Endothelial cell of umbilical vein (primary cell): Measurements from ENCODE around the gene PTPRK. TPM values are rescaled to one million over a fixed set of nuclear protein-coding genes. Genes with fewer than 3 reads are reported as not detected.
A peak's percentile ranks its signal among the peaks of the same experiment; 100 is the strongest.

ENCODE experiments used
- BruUV-seq: library from RNA; stranded (reverse); fragments of 400-500 nt; replicated peaks from 2 replicates; lab custom pipeline; 2021; lab: Mats Ljungman, UMichigan
- CTCF ChIA-PET: fragments of 300-600, 350-600 bp; sonication (Branson Sonifier 250); formaldehyde crosslinking; loops from one replicate; lab custom pipeline; 2021; ENCODE audit warnings: antibody characterized with exemption, inconsistent platforms; lab: Charles Lee
- POLR2A ChIA-PET: fragments of 300-600, 350-600 bp; sonication (Branson Sonifier 250); formaldehyde crosslinking; loops from one replicate; lab custom pipeline; 2021; ENCODE audit warnings: antibody characterized with exemption, inconsistent platforms; lab: Charles Lee
- DNase-seq: peaks from one replicate; pipeline ENCODE4 v3.0.0-alpha.2; 2011; ENCODE audit warnings: low read depth, low spot score
- FAIRE-seq: peaks from 2 replicates; lab custom pipeline; 2011; peaks lifted over from hg19 to GRCh38; lab: Jason Lieb, UNC
- H2AFZ ChIP-seq: 2 replicates; pipeline ENCODE4 v1.6.0; 2012; ENCODE audit warnings: low read depth, low read length, control low read depth, inconsistent platforms
- H3K27ac ChIP-seq: 2 replicates; pipeline ENCODE4 v1.5.1; 2011; ENCODE audit warnings: low read depth, mild to moderate bottlenecking, control low read depth, low read length, moderate library complexity; ENCODE audit not compliant: insufficient read depth
- H3K27me3 ChIP-seq, 2 experiments: 2 replicates each; pipeline versions ENCODE4 v1.6.0 to v1.6.1; 2011; ENCODE audit warnings: low read length in 2 of 2, mixed read lengths in 1 of 2; ENCODE audit not compliant: control insufficient read depth in 2 of 2, insufficient read depth in 2 of 2
- H3K36me3 ChIP-seq, 2 experiments: 2 replicates in 1 of 2; 3 replicates in 1 of 2; pipeline ENCODE4 v1.5.1; 2011; ENCODE audit warnings: low read length in 2 of 2, mild to moderate bottlenecking in 1 of 2, moderate library complexity in 1 of 2; ENCODE audit not compliant: control insufficient read depth in 2 of 2, insufficient read depth in 2 of 2; ENCODE audit errors: extremely low read depth in 1 of 2
- H3K4me1 ChIP-seq: 3 replicates; pipeline ENCODE4 v1.5.1; 2011; ENCODE audit warnings: mild to moderate bottlenecking, low read length; ENCODE audit not compliant: control insufficient read depth, insufficient read depth; ENCODE audit errors: extremely low read depth
- H3K4me2 ChIP-seq: 2 replicates; pipeline ENCODE4 v1.6.1; 2011; ENCODE audit warnings: low read length, control low read depth, mixed read lengths; ENCODE audit not compliant: insufficient read depth
- H3K4me3 ChIP-seq, 3 experiments: fragments of 200-600 bp in 1 of 3; sonication (generic), shearing (Covaris generic) in 1 of 3; replicated peaks in 1 of 3; 2 replicates each; pipeline ENCODE4 v1.5.1; 2011 to 2016; ENCODE audit warnings: control low read depth in 3 of 3, low read length in 3 of 3, mild to moderate bottlenecking in 2 of 3, inconsistent platforms in 1 of 3, low read depth in 1 of 3, moderate library complexity in 1 of 3; ENCODE audit not compliant: insufficient read depth in 1 of 3
- H3K79me2 ChIP-seq: 2 replicates; pipeline ENCODE4 v1.6.0; 2012; ENCODE audit warnings: low read length, inconsistent platforms; ENCODE audit not compliant: control insufficient read depth, insufficient read depth
- H3K9ac ChIP-seq: replicated peaks from 2 replicates; pipeline ENCODE3; 2011; ENCODE audit warnings: low read length, control low read depth; ENCODE audit not compliant: insufficient read depth; ENCODE audit errors: extremely low read depth
- H3K9me1 ChIP-seq: replicated peaks from 3 replicates; pipeline ENCODE4 v1.6.0; 2011; ENCODE audit warnings: mild to moderate bottlenecking, low read length; ENCODE audit not compliant: control insufficient read depth, insufficient read depth; ENCODE audit errors: extremely low read depth
- H3K9me3 ChIP-seq: replicated peaks from 2 replicates; pipeline ENCODE4 v1.5.1; 2012; ENCODE audit warnings: low read length, inconsistent platforms; ENCODE audit not compliant: control insufficient read depth, insufficient read depth
- H4K20me1 ChIP-seq: replicated peaks from 2 replicates; pipeline ENCODE3; 2011; ENCODE audit warnings: mild to moderate bottlenecking, low read length; ENCODE audit not compliant: control insufficient read depth, insufficient read depth; ENCODE audit errors: extremely low read depth
- JUN ChIP-seq: IDR thresholded peaks from 2 replicates; pipeline ENCODE4 v1.6.1; 2011; ENCODE audit warnings: borderline replicate concordance, low read depth; ENCODE audit not compliant: insufficient read length, insufficient read depth
- POLR2A ChIP-seq: IDR thresholded peaks from 2 replicates; pipeline ENCODE4 v1.6.1; 2012; ENCODE audit warnings: low read depth, mild to moderate bottlenecking, control low read depth, low read length
- POLR2AphosphoS5 ChIP-seq: IDR thresholded peaks from 2 replicates; pipeline ENCODE4 v1.6.1; 2012; ENCODE audit warnings: low read depth, mild to moderate bottlenecking, control low read depth, low read length, moderate library complexity; ENCODE audit not compliant: insufficient read depth
- dilution Hi-C: fragments of 300-500 bp; cut with MboI; formaldehyde crosslinking; loops from one replicate; pipeline ENCODE4 v1.15.0; 2019; ENCODE audit warnings: low sequenced_read_pairs; ENCODE audit not compliant: extremely low pct_ligation_motif_present
- intact Hi-C: fragments of 100-400 bp; cut with micrococcal nuclease; formaldehyde crosslinking; loops from one replicate; pipeline ENCODE4 v1.10.0; 2022
- polyA plus RNA-seq, 4 experiments: library from polyadenylated mRNA; depleted of rRNA in 3 of 4; stranded (reverse) in 3 of 4; unstranded in 1 of 4; fragments of >200 nt; gene quantifications; 2 replicates each; pipeline versions ENCODE4 v1.2.1 to v1.2.3, GENCODE V29; 2011 to 2012; ENCODE audit warnings: missing spikeins in 1 of 4
- total RNA-seq: library from RNA; stranded (reverse); gene quantifications from 2 replicates; pipeline ENCODE4 v1.2.3, GENCODE V29; 2021
- TF ChIP-seq, protein P1 (sequence below), 2 donors: IDR thresholded peaks; 1 replicate in 1 of 2; 2 replicates in 1 of 2; pipeline ENCODE4 v1.5.1; 2011; ENCODE audit warnings: low read length in 2 of 2, mild to moderate bottlenecking in 2 of 2, moderate library complexity in 2 of 2, control low read depth in 1 of 2, inconsistent platforms in 1 of 2, low read depth in 1 of 2; ENCODE audit not compliant: insufficient read depth in 1 of 2; ENCODE audit errors: extremely low read depth in 1 of 2

PTPRK gene
- total and polyA plus RNA-seq, 2 donors (not counting 3 experiments of a cell fraction or from before 2014, with no cell fraction given), result 15.2 to 74.0 TPM

DNA sequence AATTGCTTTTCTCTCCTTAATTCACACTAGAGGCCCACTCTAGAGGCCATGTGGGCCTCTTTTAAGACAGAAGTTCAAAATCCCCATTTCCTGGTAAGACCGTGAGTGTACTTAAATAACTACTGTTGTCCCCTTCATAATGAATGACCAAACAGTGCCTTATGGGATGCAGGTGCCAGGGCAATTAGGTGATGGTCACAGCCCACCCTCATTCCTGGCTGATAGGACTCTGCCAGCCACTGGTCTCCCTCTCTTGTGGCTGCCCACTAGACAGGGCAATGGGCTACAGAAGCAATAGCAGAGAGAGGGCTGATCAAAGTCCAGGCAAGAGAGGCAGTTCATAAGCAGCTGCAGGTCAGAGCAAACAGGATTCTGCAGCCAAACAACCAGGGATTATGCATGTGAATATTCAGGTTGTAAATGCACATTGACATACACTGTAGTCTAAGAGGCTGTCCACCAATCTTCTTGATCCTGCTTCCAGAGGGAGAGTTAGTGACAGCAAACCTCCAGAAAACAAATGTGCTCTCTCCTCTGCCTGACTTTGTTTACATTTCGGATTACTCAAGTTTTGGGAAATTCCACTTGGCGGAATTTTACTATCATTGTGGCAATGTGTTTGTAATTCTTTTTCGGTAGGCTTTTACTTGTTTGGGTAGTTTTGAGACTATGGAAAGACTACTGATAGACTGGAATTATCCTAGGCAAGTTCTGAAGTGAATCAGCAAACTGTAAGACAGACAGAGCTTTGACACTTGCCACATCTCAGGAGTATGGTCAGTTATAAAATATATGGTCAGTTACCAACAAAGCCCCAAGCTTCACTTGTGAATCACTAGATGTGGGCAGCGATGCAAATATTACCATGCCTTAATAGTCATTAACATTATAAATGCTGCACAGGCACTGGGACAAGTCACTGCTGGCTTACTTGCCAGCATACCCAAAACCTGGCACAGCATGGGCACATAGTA lies 12.8 kb downstream of the PTPRK start:
- H3K9me3 ChIP-seq, result no peaks in the 10 kb centered on the region
- no peak overlapping the region for H2AFZ ChIP-seq
- BruUV-seq, result no TSS peak
- no peaks in the 10 kb centered on the region for H3K27me3 ChIP-seq
- dilution Hi-C loops (no loop called here), intact Hi-C loops (no loop called here)
- no peak overlapping the region for H3K9ac ChIP-seq
- H3K4me2 ChIP-seq, result peak overlapping the region; percentile 33
- FAIRE-seq, result no peak
- TF ChIP-seq POLR2AphosphoS5 (no peak), POLR2A (no peak), JUN (no peak)
- TF ChIP-seq, protein P1, sequence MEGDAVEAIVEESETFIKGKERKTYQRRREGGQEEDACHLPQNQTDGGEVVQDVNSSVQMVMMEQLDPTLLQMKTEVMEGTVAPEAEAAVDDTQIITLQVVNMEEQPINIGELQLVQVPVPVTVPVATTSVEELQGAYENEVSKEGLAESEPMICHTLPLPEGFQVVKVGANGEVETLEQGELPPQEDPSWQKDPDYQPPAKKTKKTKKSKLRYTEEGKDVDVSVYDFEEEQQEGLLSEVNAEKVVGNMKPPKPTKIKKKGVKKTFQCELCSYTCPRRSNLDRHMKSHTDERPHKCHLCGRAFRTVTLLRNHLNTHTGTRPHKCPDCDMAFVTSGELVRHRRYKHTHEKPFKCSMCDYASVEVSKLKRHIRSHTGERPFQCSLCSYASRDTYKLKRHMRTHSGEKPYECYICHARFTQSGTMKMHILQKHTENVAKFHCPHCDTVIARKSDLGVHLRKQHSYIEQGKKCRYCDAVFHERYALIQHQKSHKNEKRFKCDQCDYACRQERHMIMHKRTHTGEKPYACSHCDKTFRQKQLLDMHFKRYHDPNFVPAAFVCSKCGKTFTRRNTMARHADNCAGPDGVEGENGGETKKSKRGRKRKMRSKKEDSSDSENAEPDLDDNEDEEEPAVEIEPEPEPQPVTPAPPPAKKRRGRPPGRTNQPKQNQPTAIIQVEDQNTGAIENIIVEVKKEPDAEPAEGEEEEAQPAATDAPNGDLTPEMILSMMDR (IDR thresholded peaks at IDR 0.05; ENCODE audit: extremely low read depth in 1 of 2, insufficient read depth in 1 of 2, low read depth in 1 of 2, low read length in 2 of 2), result no peak
- ChIA-PET CTCF (interaction anchor here (0.7 to 3.9 kb wide), 4 partner anchors 9 to 21 kb away, joined by 4 to 26 read pairs (median 6); partner anchors contain the start of gene PTPRK), POLR2A (interaction anchor here (0.6 to 1.6 kb wide), 2 partner anchors 13 to 887 kb away, joined by 3 to 8 read pairs; partner anchors contain the start of gene PTPRK)
- H3K36me3 ChIP-seq, result no peaks in the 10 kb centered on the region
- peak overlapping the region; percentile 97 for H3K27ac ChIP-seq
- peaks cover 53% of the 10 kb centered on the region for H3K4me1 ChIP-seq
- peaks cover 74% of the 10 kb centered on the region for H3K79me2 ChIP-seq
- DNase-seq, result peak; percentile 51
- no peaks in the 10 kb centered on the region for H4K20me1 ChIP-seq
- no peak overlapping the region for H3K4me3 ChIP-seq
- no peaks in the 10 kb centered on the region for H3K9me1 ChIP-seq
